Gastroesophageal sphincter (tissue), 3 donors: ENCODE data around the gene METTL25B.

Experiments used
- POLR2A ChIP-seq, 2 donors: fragments of 450-650 bp; IDR thresholded peaks; one replicate each; pipeline ENCODE4 v1.6.1; 2017; ENCODE audit warnings: antibody characterized with exemption in 2 of 2, mild to moderate bottlenecking in 2 of 2, moderate library complexity in 1 of 2
- POLR2AphosphoS5 ChIP-seq: sonication (generic); formaldehyde crosslinking; IDR thresholded peaks from one replicate; pipeline ENCODE4 v1.6.1; 2017; ENCODE audit warnings: antibody characterized with exemption
- TF ChIP-seq, protein P1 (sequence below), 4 experiments: fragments of 200-600 bp in 2 of 4; fragments of 450-650 bp in 2 of 4; sonication (generic) in 1 of 4; IDR thresholded peaks; one replicate each; pipeline ENCODE4 v1.5.1; 2017 to 2019; ENCODE audit warnings: antibody characterized with exemption in 4 of 4, mild to moderate bottlenecking in 2 of 4, moderate library complexity in 2 of 4

DNA sequence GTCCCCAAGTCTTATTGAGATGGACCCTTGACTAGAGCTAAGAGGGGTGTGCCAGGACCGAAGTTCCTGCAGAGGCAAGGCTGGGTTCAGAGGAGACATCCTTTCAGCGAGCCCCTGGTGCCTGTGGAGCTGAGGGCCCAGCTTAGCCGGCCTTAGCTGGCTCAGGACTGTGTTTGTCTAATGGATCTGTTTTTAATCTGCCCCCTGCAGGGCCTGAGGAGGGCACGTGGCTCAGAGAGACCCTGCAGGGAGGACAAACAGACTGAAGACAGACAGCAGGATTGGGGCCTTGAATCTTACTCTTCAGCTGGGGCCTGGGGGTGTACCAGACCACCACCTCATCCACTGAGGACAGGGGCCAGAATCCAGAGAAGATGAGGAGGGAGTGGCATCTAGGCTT, 24.5 kb upstream of the METTL25B start:
- TF ChIP-seq POLR2A (IDR thresholded peaks at IDR 0.05), result no peak
- TF ChIP-seq, protein P1, sequence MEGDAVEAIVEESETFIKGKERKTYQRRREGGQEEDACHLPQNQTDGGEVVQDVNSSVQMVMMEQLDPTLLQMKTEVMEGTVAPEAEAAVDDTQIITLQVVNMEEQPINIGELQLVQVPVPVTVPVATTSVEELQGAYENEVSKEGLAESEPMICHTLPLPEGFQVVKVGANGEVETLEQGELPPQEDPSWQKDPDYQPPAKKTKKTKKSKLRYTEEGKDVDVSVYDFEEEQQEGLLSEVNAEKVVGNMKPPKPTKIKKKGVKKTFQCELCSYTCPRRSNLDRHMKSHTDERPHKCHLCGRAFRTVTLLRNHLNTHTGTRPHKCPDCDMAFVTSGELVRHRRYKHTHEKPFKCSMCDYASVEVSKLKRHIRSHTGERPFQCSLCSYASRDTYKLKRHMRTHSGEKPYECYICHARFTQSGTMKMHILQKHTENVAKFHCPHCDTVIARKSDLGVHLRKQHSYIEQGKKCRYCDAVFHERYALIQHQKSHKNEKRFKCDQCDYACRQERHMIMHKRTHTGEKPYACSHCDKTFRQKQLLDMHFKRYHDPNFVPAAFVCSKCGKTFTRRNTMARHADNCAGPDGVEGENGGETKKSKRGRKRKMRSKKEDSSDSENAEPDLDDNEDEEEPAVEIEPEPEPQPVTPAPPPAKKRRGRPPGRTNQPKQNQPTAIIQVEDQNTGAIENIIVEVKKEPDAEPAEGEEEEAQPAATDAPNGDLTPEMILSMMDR (IDR thresholded peaks at IDR 0.05), result no peak
- TF ChIP-seq POLR2AphosphoS5, result no peak
